T-helper 1 cell (primary cell): ENCODE measurements around the gene CBY2.

Experiments used
- DNase-seq, 5 donors: peaks; one replicate each; pipeline ENCODE4 v3.0.0-alpha.2; 2012 to 2020

CBY2 gene

DNA sequence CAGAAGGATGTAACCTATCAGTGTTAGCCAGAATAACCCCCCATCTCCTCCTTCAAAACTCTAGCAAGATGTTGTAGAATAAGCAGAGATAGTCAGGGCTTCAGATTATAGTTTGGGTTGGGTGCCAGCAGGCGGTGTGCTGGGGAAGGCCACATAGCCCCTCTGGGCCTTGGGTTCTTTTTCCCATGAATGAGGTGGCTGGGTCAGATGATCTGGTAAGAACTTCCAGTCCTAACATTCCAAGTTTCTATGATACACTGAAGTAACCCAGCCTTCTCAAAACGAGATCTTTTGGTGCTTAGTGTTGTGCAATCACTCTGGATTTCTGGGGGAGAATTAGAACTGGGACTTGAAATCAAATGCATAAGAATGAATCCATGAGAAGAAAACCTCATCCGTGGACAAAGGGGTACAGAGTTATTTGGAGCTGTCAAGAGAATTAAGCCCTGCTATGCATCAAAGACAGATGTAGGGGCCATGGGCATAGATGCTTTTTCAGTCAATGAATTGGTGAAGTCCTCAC, 810 bp downstream of the CBY2 start:
- no peak for DNase-seq

- DNase-seq = no peak
Measured at GRCh38 chr13:45704211-45704739, 2.2 kb downstream of the CBY2 start.

- no peak for DNase-seq
Measured at GRCh38 chr13:45704854-45705695, 3.0 kb downstream of the CBY2 start.

- no peak for DNase-seq
Measured at GRCh38 chr13:45705918-45706317, 3.8 kb downstream of the CBY2 start.

- no peak for DNase-seq
Measured at GRCh38 chr13:45707516-45708100, 5.5 kb downstream of the CBY2 start.

DNA sequence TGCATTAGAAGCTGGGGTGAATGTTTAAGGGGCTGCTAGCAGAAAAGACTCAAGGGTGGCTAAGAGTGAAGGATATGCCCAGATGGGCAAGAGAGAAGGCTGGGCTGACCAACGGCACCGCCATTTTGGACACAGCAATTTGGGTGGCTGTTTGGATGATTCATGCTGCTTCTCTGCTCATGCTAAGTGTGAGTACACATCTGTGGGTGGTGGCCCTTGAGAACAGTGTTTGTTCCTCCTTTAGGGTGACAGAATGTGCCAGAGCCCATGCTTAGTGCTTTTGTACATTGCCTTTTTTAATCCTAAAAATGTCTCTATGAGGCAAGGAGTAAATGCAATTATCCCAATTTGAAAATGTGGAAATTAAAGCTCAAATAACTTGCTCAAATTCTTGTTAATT, 9.8 kb downstream of the CBY2 start:
- DNase-seq = no peak

- DNase-seq = no peak
Measured at GRCh38 chr13:45713106-45713690, 11.1 kb downstream of the CBY2 start.

- no peak for DNase-seq
Measured at GRCh38 chr13:45713721-45714120, 11.6 kb downstream of the CBY2 start.

DNA sequence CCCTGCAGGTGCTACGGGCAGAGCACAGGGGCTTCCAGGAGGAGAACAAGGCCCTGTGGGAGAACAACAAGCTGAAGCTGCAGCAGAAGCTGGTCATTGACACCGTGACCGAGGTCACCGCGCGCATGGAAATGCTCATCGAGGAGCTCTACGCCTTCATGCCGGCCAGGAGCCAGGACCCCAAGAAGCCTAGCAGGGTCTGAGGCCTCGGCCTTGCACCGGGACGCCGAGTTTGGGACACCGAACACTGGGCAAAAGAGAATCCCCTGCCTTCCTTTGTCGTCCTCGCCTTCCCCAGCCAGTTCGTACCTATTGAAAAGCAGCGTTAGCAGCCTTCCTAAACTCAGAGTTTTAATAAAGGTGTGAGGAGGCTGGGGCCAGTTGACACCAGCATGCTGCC, 12.1 kb downstream of the CBY2 start:
- no peak for DNase-seq

GRCh38 chr13:45715351-45715750, 13.2 kb downstream of the CBY2 start:
- DNase-seq = no peak

DNA sequence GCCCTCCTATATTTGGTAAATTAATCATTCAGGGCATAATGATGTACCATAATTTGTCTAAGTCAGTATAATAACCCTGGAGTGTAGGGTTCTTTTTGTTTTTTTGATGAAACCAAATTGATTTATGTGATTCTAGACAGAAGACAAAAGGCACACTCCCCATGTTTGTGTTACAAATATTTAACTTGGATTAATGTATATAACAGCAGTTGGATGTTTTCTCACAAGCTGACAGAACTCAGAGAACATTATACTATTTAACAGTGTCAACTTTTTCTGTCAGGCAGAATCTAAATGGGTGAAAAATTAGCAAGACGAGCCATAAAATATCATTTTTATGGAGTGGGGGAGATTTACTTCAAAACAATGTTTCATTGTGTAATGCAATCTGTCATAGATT, 15.2 kb downstream of the CBY2 start:
- no peak for DNase-seq

- peak in 1 of 5 donors; percentile 10 for DNase-seq
Measured at GRCh38 chr13:45718063-45718462, 15.9 kb downstream of the CBY2 start.

DNA sequence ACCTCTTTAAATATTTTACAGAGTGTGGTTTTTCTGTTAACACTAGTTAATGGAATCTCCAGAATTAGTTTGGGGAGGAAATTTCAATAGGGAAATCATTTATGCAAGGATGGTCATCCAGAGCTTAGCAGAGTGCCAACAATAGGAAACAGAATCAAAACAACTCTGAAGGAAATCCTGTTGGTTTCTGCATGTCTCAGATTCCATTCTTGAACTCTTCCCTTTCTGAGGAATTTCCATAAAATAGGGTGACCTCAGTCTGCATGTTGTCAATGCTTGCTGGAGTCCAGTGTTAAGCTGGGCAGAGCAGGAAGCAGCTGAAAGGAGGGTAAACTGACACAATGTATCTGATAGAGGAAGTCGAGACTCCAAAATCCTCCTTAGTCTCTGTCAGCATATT, 16.9 kb downstream of the CBY2 start:
- DNase-seq = no peak

DNA sequence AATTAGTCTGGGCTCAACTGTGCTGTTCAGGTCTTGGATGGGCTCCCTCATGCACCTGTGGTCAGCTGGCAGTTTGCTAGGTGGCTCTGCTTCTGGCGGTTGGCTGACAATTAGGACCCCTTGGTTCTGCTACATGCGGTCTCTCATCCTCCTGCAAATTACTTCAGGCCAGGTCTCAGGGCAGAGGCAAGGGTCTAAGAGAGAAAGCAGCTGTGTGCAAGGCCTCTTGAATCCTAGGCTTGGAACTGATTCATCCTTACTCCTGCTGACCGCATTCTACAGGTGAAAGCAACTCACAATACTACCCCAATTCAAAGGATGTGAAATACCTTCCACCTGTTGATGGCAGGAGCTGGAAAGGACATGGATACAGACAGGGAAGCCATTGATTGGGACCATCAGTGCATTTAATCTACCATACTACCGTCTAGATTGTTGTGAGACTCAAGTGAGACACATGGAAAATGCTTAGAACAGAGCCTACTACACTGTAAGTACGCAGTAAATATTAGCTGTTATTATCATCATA, 19.1 kb downstream of the CBY2 start:
- DNase-seq = no peak

GRCh38 chr13:45723798-45724197, 21.7 kb downstream of the CBY2 start:
- DNase-seq = no peak

- DNase-seq = no peak
Measured at GRCh38 chr13:45728759-45729158, 26.6 kb downstream of the CBY2 start.

DNA sequence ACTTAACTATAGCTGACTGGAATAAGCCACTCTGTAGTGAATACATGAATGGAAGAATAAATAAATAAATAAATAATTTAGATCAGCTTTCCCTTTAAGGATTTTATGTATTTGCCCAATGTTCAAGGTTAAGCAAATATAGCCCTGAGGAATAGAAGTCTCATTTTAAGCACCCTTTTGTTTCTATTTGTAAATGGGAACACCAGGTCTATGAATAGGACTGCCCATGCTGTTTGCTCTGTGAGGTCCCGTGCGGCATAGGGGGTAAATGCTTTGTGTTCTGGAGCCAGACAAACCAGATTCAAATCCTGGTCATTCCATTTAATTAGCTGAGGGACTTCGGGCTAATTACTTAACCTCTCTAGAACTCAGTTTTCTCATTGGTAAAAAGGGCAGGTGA, 29.3 kb downstream of the CBY2 start:
- DNase-seq = no peak

DNA sequence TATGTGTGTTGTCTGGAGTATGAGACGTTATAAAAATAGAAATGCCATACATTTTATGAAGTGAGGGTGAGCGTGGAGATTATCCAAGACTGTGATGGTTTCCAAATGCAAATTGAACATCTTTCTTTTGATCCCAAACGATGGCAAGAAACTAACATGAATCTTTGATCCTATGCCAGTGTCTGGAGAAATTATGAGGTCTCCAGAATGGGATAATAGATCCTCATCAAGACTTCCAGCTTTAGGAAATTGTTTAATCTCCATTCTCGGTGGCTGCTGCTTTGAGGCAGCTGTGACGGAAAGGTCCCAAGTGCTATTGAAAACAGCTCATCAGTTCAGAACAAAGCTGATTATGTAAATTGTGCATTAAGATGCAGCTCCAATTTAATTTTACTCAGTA, 30.8 kb downstream of the CBY2 start:
- DNase-seq = no peak

GRCh38 chr13:45733361-45733760, 31.2 kb downstream of the CBY2 start:
- no peak for DNase-seq

GRCh38 chr13:45737571-45738017, 35.5 kb downstream of the CBY2 start:
- peak in 1 of 5 donors; percentile 8 for DNase-seq

DNA sequence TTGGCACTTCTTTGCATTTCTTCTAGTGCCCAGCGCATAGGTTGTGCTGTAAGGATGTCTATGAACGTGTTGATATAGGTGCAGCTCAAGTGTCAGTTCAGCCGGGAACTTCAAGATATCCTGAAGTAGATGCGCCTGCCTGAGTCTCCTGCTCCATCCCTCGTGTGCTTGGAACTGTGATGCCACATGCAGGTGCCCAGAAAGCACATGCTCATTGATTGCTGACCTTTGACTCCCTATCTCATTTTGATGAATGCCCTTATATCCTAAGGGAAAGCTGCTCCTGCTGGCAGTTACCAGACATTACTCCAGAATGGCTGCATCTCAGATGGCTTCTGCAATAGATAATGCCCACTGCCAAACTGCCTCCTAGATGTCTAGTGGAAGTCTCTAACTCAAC, 40.9 kb downstream of the CBY2 start:
- DNase-seq = no peak

DNA sequence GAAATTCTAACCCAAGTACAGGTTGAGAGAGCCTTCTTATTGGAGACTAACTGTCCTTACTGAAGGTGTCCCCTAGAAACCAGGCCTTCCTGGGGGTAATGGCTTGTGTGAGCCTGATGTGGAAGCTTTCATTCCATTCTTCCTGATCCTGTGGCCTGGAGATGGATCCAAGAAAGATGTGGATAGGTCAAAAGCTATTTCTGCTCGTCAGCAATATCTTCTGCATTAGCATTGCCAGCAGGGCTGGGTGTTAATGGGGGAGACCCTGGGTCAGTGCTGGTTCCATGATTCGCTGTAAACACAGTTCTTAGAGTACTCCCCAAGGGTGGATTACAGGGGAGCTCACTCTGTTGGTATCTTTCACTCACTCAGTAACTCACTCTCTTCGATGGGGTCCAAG, 42.9 kb downstream of the CBY2 start:
- DNase-seq = no peak

GRCh38 chr13:45747071-45747470, 45.0 kb downstream of the CBY2 start:
- DNase-seq = no peak
